Nephron progenitor cell (in vitro differentiated cells): ENCODE data around the gene LRRFIP2.

Experiments used
- DNase-seq: peaks from one replicate; pipeline ENCODE4 v3.0.0; 2021
- H3K27ac Mint-ChIP-seq: 2 replicates; pipeline ENCODE4 v1.8.0; 2021; ENCODE audit warnings: mild to moderate bottlenecking, moderate library complexity, mixed read lengths
- H3K27me3 Mint-ChIP-seq: 2 replicates; pipeline ENCODE4 v1.8.0; 2021; ENCODE audit warnings: mild to moderate bottlenecking, low read depth, mixed read lengths; ENCODE audit not compliant: poor library complexity
- H3K36me3 Mint-ChIP-seq: 2 replicates; pipeline ENCODE4 v1.8.0; 2021; ENCODE audit warnings: low read depth, mixed read lengths
- H3K4me1 Mint-ChIP-seq: 2 replicates; pipeline ENCODE4 v1.8.0; 2021; ENCODE audit warnings: mixed read lengths
- H3K4me3 Mint-ChIP-seq: 2 replicates; pipeline ENCODE4 v1.8.0; 2021; ENCODE audit warnings: mild to moderate bottlenecking, moderate library complexity, mixed read lengths
- H3K9me3 Mint-ChIP-seq: 2 replicates; pipeline ENCODE4 v1.8.0; 2021; ENCODE audit warnings: mild to moderate bottlenecking, moderate library complexity, mixed read lengths
- TF ChIP-seq, protein P1 (sequence below): fragments of 200-600 bp; sonication (generic); IDR thresholded peaks from 2 replicates; pipeline ENCODE4 v1.5.0; 2021; ENCODE audit warnings: antibody characterized with exemption

LRRFIP2 gene

DNA sequence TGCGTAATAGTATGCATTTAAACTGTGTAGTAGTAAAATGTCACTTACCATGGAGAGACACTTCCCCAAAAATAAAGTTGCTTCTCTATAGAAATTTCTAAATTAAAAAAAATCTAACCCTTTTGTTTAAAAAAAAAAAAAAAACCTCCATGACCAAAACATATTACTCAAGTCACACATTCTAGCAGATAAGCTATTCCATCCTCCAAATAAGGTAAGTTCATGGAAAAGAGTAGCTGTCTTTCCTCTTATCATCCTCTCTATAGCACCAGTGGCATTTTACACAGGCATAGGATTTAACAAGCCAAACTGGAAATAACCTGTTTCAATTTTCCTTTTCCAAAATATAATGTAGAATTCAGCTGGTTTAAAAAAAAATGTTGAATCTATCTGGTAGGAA, 57.4 kb downstream of the LRRFIP2 start:
- TF ChIP-seq, protein P1, sequence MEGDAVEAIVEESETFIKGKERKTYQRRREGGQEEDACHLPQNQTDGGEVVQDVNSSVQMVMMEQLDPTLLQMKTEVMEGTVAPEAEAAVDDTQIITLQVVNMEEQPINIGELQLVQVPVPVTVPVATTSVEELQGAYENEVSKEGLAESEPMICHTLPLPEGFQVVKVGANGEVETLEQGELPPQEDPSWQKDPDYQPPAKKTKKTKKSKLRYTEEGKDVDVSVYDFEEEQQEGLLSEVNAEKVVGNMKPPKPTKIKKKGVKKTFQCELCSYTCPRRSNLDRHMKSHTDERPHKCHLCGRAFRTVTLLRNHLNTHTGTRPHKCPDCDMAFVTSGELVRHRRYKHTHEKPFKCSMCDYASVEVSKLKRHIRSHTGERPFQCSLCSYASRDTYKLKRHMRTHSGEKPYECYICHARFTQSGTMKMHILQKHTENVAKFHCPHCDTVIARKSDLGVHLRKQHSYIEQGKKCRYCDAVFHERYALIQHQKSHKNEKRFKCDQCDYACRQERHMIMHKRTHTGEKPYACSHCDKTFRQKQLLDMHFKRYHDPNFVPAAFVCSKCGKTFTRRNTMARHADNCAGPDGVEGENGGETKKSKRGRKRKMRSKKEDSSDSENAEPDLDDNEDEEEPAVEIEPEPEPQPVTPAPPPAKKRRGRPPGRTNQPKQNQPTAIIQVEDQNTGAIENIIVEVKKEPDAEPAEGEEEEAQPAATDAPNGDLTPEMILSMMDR: no peak
- H3K4me1 Mint-ChIP-seq: no peaks in the 10 kb centered on the region
- H3K4me3 Mint-ChIP-seq: no peak overlapping the region
- no peak for DNase-seq
- H3K9me3 Mint-ChIP-seq: no peaks in the 10 kb centered on the region
- no peak overlapping the region for H3K27ac Mint-ChIP-seq
- peaks cover 24% of the 10 kb centered on the region for H3K36me3 Mint-ChIP-seq
- no peaks in the 10 kb centered on the region for H3K27me3 Mint-ChIP-seq

GRCh38 chr3:37115446-37115845, 58.9 kb downstream of the LRRFIP2 start:
- Mint-ChIP-seq H3K27me3 (no peaks in the 10 kb centered on the region), H3K9me3 (no peaks in the 10 kb centered on the region), H3K4me1 (no peaks in the 10 kb centered on the region), H3K4me3 (no peak overlapping the region), H3K36me3 (peaks cover 11% of the 10 kb centered on the region), H3K27ac (no peak overlapping the region)
- DNase-seq: no peak
- TF ChIP-seq, protein P1: no peak

DNA sequence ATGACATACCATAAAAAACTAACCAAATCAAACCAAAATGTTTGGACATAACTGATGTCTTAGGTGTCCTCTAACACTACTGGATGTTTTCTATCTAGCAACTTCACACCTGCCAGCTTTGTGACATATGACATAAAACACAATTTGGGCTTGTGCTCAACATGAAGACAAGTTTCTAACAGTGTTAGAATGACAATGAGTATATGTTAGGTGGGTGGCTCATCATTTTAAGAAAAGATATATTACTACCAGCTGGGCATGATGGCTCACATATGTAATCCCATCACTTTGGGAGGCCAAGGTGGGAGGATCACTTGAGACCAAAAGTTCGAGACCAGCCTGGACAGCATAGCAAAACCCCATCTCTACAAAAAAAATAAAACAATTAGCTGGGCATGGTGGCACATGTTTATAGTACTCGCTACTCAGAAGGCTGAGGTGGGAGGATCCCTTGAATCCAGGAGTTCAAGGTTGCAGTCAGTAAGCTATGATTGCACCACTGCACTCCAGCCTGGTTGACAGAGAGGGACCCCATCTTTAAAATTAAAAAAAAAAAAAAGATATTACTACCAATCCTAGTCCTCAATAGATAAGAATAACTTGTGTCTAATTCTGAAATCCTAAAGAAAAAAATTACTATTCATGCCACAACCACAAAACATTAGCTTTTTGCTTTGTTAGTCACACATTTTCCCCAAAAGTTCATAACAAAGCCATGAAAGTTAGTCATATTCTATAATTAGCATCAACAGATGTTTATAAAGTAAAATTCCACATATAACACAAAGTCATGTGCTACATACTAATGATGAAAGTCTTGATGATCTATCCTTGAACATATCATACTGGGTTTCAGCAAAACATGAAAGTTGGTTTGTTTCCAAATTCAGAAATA, 59.9 kb downstream of the LRRFIP2 start:
- Mint-ChIP-seq H3K27ac (no peak overlapping the region), H3K4me3 (no peak overlapping the region), H3K36me3 (peaks cover 11% of the 10 kb centered on the region)

DNA sequence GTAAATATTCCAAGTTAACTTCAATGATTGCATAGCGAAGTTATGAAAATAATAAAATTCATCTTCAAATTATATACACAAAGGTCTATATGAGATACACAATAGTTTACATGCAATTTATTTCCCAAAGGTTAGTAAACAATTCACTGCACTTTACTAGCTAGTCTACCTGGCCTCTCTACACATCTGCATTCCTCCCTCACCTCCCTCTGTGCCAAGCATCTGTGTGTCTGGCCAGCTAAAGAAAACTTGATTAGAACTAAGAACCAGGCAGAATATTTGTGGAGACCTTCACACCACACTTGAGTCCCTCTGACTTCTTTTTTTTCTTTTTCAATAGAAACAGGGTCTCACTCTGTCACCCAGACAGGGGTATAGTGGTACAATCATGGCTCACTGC, 61.4 kb downstream of the LRRFIP2 start:
- Mint-ChIP-seq H3K27ac (no peak overlapping the region), H3K4me1 (no peaks in the 10 kb centered on the region), H3K36me3 (peaks cover 14% of the 10 kb centered on the region), H3K4me3 (no peak overlapping the region), H3K27me3 (no peaks in the 10 kb centered on the region), H3K9me3 (no peaks in the 10 kb centered on the region)
- no peak for DNase-seq
- TF ChIP-seq, protein P1: no peak

More for the DNA sequence above, 59.9 kb downstream of the LRRFIP2 start:
- no peak for DNase-seq
- H3K27me3 Mint-ChIP-seq: no peaks in the 10 kb centered on the region
- no peaks in the 10 kb centered on the region for H3K4me1 Mint-ChIP-seq
- H3K9me3 Mint-ChIP-seq: no peaks in the 10 kb centered on the region
- TF ChIP-seq, protein P1: no peak

- no peaks in the 10 kb centered on the region for H3K27me3 Mint-ChIP-seq
- H3K27ac Mint-ChIP-seq: no peak overlapping the region
- peaks cover 10% of the 10 kb centered on the region for H3K36me3 Mint-ChIP-seq
- no peak for DNase-seq
- no peak overlapping the region for H3K4me3 Mint-ChIP-seq
- H3K4me1 Mint-ChIP-seq: no peaks in the 10 kb centered on the region
- TF ChIP-seq, protein P1: no peak
- H3K9me3 Mint-ChIP-seq: no peaks in the 10 kb centered on the region
These were observed 63.2 kb downstream of the LRRFIP2 start for GRCh38 chr3:37111199-37111598.

DNA sequence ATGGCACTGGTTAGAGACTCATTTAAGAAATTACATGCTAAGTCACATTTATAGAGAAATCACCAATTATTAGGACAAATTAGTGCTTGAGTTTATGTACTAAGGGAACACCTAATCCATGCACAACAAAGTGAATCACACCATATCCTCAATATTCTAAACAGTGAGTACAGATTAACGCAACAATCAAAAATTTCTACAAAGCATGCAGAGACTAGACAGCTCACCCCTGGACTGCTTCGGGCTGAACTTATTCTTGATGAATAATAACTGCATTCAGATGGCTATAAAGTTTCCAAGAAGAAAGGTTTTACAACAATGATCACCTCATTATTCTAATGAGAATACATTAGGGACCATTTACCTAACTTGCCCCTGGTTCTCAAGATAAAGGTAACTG, 66.5 kb downstream of the LRRFIP2 start:
- Mint-ChIP-seq H3K9me3 (no peaks in the 10 kb centered on the region), H3K36me3 (peaks cover 7% of the 10 kb centered on the region), H3K27ac (no peak overlapping the region), H3K4me3 (no peak overlapping the region), H3K4me1 (peaks cover 12% of the 10 kb centered on the region), H3K27me3 (no peaks in the 10 kb centered on the region)
- DNase-seq: no peak
- TF ChIP-seq, protein P1: no peak
